HepG2 (cell line): Measurements from ENCODE around the gene OR1I1. TPM values are rescaled to one million over a fixed set of nuclear protein-coding genes. Genes with fewer than 3 reads are reported as not detected.

ENCODE experiments used
- BCLAF1 ChIP-seq: fragments of 450-650 bp; IDR thresholded peaks from 2 replicates; pipeline ENCODE4 v1.6.1; 2017; ENCODE audit warnings: mild to moderate bottlenecking
- FOSL1 ChIP-seq: sonication (generic); formaldehyde crosslinking; IDR thresholded peaks from 2 replicates; pipeline ENCODE4 v1.9.0; 2021; ENCODE audit warnings: missing genetic modification reagents, borderline replicate concordance
- GLI4 ChIP-seq: sonication (generic); formaldehyde crosslinking; IDR thresholded peaks from 2 replicates; pipeline ENCODE4 v1.5.1; 2020; ENCODE audit warnings: missing genetic modification reagents, mild to moderate bottlenecking, moderate library complexity, borderline replicate concordance
- MTA3 ChIP-seq: sonication (generic); formaldehyde crosslinking; IDR thresholded peaks from 2 replicates; pipeline ENCODE4 v1.4.0; 2020; ENCODE audit warnings: missing genetic modification reagents
- POLR2AphosphoS5 ChIP-seq: IDR thresholded peaks from 2 replicates; pipeline ENCODE4 v1.6.1; 2012; ENCODE audit warnings: low read depth, low read length
- RXRB ChIP-seq: IDR thresholded peaks from 2 replicates; pipeline ENCODE4 v1.6.1; 2016; ENCODE audit warnings: borderline replicate concordance, missing genetic modification reagents, missing compliant biosample characterization
- SNRNP70 ChIP-seq: fragments of 200-400 bp; formaldehyde crosslinking; IDR thresholded peaks from 2 replicates; pipeline ENCODE4 v1.6.1; 2017; ENCODE audit warnings: mild to moderate bottlenecking, low read depth, low read length, moderate library complexity
- YY1 ChIP-seq: IDR thresholded peaks from 2 replicates; pipeline ENCODE4 v1.6.1; 2011; ENCODE audit warnings: low read length, low read depth, moderate library complexity, mild to moderate bottlenecking; ENCODE audit not compliant: insufficient read depth, insufficient replicate concordance
- ZMAT3 ChIP-seq: sonication (generic); formaldehyde crosslinking; conservative IDR thresholded peaks from 2 replicates; pipeline ENCODE4 v1.7.0; 2021; ENCODE audit warnings: missing genetic modification reagents
- ZNF20 ChIP-seq: sonication (generic); formaldehyde crosslinking; IDR thresholded peaks from 2 replicates; pipeline ENCODE4 v1.4.0; 2020; ENCODE audit warnings: mild to moderate bottlenecking, moderate library complexity, missing genetic modification reagents
- ZNF577 ChIP-seq: sonication (generic); formaldehyde crosslinking; IDR thresholded peaks from 2 replicates; pipeline ENCODE4 v1.4.0; 2020; ENCODE audit warnings: mild to moderate bottlenecking, low read depth, missing genetic modification reagents, borderline replicate concordance
- ZNF709 ChIP-seq: sonication (generic); formaldehyde crosslinking; IDR thresholded peaks from 2 replicates; pipeline ENCODE4 v1.5.0; 2020; ENCODE audit warnings: mild to moderate bottlenecking, missing genetic modification reagents
- ZNF780A ChIP-seq: sonication (generic); formaldehyde crosslinking; IDR thresholded peaks from 2 replicates; pipeline ENCODE4 v1.8.0; 2022; ENCODE audit warnings: mild to moderate bottlenecking, missing genetic modification reagents, moderate library complexity
- ZNF790 ChIP-seq: sonication (generic); formaldehyde crosslinking; IDR thresholded peaks from 2 replicates; pipeline ENCODE4 v1.8.0; 2022; ENCODE audit warnings: missing genetic modification reagents, mild to moderate bottlenecking, borderline replicate concordance
- polyA plus RNA-seq, 8 experiments: library from polyadenylated mRNA; depleted of rRNA in 3 of 8; stranded (reverse) in 7 of 8; unstranded in 1 of 8; fragments of >200 nt; fragmentation: Illumina TruSeq in 4 of 8; extraction: Trizol in 4 of 8; gene quantifications; 2 replicates each; pipeline versions ENCODE4 v1.2.1 to v1.2.3, GENCODE V29; 2011 to 2016; ENCODE audit warnings: low read depth in 4 of 8, missing spikeins in 1 of 8, mixed read lengths in 1 of 8; ENCODE audit not compliant: insufficient read depth in 1 of 8
- total RNA-seq, 5 experiments: library from RNA; depleted of rRNA; stranded (reverse); fragments of >200 nt; fragmentation: Illumina TruSeq; extraction: Trizol; gene quantifications; 2 replicates each; pipeline ENCODE4 v1.2.3, GENCODE V29; 2016; ENCODE audit warnings: low read depth in 1 of 5
- TF ChIP-seq, protein P1 (sequence below): sonication (generic); formaldehyde crosslinking; IDR thresholded peaks from 2 replicates; pipeline ENCODE4 v1.5.1; 2020; ENCODE audit warnings: mild to moderate bottlenecking, missing genetic modification reagents, moderate library complexity
- TF ChIP-seq, protein P2 (sequence below): IDR thresholded peaks from 2 replicates; pipeline ENCODE4 v1.6.1; 2016; ENCODE audit warnings: low read depth, missing genetic modification reagents, missing compliant biosample characterization

OR1I1 gene
- total and polyA plus RNA-seq, 2 of the 13 experiments (the other 11 are each of a cell fraction or from before 2014, with no cell fraction given): not detected

GRCh38 chr19:15125232-15126067, 43.4 kb downstream of the OR1I1 start (continued):
- TF ChIP-seq, protein P1, sequence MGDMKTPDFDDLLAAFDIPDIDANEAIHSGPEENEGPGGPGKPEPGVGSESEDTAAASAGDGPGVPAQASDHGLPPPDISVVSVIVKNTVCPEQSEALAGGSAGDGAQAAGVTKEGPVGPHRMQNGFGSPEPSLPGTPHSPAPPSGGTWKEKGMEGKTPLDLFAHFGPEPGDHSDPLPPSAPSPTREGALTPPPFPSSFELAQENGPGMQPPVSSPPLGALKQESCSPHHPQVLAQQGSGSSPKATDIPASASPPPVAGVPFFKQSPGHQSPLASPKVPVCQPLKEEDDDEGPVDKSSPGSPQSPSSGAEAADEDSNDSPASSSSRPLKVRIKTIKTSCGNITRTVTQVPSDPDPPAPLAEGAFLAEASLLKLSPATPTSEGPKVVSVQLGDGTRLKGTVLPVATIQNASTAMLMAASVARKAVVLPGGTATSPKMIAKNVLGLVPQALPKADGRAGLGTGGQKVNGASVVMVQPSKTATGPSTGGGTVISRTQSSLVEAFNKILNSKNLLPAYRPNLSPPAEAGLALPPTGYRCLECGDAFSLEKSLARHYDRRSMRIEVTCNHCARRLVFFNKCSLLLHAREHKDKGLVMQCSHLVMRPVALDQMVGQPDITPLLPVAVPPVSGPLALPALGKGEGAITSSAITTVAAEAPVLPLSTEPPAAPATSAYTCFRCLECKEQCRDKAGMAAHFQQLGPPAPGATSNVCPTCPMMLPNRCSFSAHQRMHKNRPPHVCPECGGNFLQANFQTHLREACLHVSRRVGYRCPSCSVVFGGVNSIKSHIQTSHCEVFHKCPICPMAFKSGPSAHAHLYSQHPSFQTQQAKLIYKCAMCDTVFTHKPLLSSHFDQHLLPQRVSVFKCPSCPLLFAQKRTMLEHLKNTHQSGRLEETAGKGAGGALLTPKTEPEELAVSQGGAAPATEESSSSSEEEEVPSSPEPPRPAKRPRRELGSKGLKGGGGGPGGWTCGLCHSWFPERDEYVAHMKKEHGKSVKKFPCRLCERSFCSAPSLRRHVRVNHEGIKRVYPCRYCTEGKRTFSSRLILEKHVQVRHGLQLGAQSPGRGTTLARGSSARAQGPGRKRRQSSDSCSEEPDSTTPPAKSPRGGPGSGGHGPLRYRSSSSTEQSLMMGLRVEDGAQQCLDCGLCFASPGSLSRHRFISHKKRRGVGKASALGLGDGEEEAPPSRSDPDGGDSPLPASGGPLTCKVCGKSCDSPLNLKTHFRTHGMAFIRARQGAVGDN (CRISPR knock-in tag): peak; percentile 91
- TF ChIP-seq BCLAF1 (no peak), ZMAT3 (CRISPR knock-in tag) (peak; percentile 24; the same call in 1 of the 2 replicates), ZNF577 (CRISPR knock-in tag) (no peak), POLR2AphosphoS5 (peak; percentile 69; the same call in 1 of the 2 replicates), SNRNP70 (no peak), RXRB (CRISPR knock-in tag) (peak; percentile 45; the same call in 1 of the 2 replicates), MTA3 (CRISPR knock-in tag) (no peak), ZNF780A (CRISPR knock-in tag) (no peak), ZNF709 (CRISPR knock-in tag) (0 out of 2 replicates have a peak, but pooled peaks have one; percentile 17), ZNF20 (CRISPR knock-in tag) (no peak), YY1 (peak; percentile 65), ZNF790 (CRISPR knock-in tag) (no peak; the same call in 1 of the 2 replicates), GLI4 (CRISPR knock-in tag) (peak; percentile 86; the same call in 1 of the 2 replicates), FOSL1 (CRISPR knock-in tag) (no peak)
- TF ChIP-seq, protein P2, sequence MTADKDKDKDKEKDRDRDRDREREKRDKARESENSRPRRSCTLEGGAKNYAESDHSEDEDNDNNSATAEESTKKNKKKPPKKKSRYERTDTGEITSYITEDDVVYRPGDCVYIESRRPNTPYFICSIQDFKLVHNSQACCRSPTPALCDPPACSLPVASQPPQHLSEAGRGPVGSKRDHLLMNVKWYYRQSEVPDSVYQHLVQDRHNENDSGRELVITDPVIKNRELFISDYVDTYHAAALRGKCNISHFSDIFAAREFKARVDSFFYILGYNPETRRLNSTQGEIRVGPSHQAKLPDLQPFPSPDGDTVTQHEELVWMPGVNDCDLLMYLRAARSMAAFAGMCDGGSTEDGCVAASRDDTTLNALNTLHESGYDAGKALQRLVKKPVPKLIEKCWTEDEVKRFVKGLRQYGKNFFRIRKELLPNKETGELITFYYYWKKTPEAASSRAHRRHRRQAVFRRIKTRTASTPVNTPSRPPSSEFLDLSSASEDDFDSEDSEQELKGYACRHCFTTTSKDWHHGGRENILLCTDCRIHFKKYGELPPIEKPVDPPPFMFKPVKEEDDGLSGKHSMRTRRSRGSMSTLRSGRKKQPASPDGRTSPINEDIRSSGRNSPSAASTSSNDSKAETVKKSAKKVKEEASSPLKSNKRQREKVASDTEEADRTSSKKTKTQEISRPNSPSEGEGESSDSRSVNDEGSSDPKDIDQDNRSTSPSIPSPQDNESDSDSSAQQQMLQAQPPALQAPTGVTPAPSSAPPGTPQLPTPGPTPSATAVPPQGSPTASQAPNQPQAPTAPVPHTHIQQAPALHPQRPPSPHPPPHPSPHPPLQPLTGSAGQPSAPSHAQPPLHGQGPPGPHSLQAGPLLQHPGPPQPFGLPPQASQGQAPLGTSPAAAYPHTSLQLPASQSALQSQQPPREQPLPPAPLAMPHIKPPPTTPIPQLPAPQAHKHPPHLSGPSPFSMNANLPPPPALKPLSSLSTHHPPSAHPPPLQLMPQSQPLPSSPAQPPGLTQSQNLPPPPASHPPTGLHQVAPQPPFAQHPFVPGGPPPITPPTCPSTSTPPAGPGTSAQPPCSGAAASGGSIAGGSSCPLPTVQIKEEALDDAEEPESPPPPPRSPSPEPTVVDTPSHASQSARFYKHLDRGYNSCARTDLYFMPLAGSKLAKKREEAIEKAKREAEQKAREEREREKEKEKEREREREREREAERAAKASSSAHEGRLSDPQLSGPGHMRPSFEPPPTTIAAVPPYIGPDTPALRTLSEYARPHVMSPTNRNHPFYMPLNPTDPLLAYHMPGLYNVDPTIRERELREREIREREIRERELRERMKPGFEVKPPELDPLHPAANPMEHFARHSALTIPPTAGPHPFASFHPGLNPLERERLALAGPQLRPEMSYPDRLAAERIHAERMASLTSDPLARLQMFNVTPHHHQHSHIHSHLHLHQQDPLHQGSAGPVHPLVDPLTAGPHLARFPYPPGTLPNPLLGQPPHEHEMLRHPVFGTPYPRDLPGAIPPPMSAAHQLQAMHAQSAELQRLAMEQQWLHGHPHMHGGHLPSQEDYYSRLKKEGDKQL (CRISPR knock-in tag): no peak
